Mucosa of stomach (tissue), 1 donor: Measurements from ENCODE around the gene STK4.

Experiments used
- H3K27me3 ChIP-seq: one replicate; pipeline ENCODE4 v1.7.0; 2013; ENCODE audit warnings: mild to moderate bottlenecking, low read length; ENCODE audit not compliant: control insufficient read depth, insufficient read depth
- H3K36me3 ChIP-seq: one replicate; pipeline ENCODE4 v1.7.0; 2013; ENCODE audit warnings: low read length; ENCODE audit not compliant: control insufficient read depth, insufficient read depth
- H3K4me1 ChIP-seq: one replicate; pipeline ENCODE4 v1.7.0; 2013; ENCODE audit warnings: mild to moderate bottlenecking, low read length; ENCODE audit not compliant: control insufficient read depth, insufficient read depth
- H3K4me3 ChIP-seq: one replicate; pipeline ENCODE4 v1.7.0; 2013; ENCODE audit warnings: low read length
- H3K9ac ChIP-seq: one replicate; pipeline ENCODE4 v1.7.0; 2013; ENCODE audit warnings: mild to moderate bottlenecking, low read length, moderate library complexity
- H3K9me3 ChIP-seq: one replicate; pipeline ENCODE4 v1.7.0; 2013; ENCODE audit warnings: mild to moderate bottlenecking, low read length, moderate library complexity; ENCODE audit not compliant: control insufficient read depth
- donor health status: Pancreatic carcinoma.

The STK4 gene

DNA sequence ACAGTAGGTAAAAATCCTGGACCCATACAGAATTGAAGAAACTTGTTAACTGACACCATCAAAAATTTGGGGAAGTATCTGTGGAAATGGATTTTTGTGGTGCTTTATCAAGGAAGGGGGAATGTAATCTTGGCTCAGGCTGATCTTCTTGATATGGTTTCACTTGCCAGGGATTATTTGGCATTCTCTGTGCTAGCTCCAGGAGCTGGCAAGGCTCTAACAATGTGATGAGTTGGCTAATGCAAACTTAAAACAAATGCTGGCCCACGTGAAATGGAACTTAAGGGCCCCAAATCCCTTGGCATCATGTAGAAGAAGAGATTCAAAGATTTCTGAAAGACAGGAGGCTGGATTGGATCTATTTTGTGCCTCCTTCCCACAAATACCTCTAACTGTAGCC, 121.5 kb downstream of the STK4 start:
- H3K4me1 ChIP-seq = no peaks in the 10 kb centered on the region
- no peaks in the 10 kb centered on the region for H3K27me3 ChIP-seq
- no peak overlapping the region for H3K4me3 ChIP-seq
- H3K9ac ChIP-seq = no peak overlapping the region
- H3K36me3 ChIP-seq = no peaks in the 10 kb centered on the region
- H3K9me3 ChIP-seq = no peaks in the 10 kb centered on the region

- H3K27me3 ChIP-seq = no peaks in the 10 kb centered on the region
- no peak overlapping the region for H3K9ac ChIP-seq
- no peaks in the 10 kb centered on the region for H3K9me3 ChIP-seq
- H3K4me1 ChIP-seq = no peaks in the 10 kb centered on the region
- H3K36me3 ChIP-seq = no peaks in the 10 kb centered on the region
- no peak overlapping the region for H3K4me3 ChIP-seq
These were observed 121.9 kb downstream of the STK4 start for GRCh38 chr20:45088247-45088646.

GRCh38 chr20:45090481-45090880, 124.2 kb downstream of the STK4 start:
- Histone ChIP-seq H3K4me1 (no peaks in the 10 kb centered on the region), H3K9me3 (no peaks in the 10 kb centered on the region), H3K36me3 (no peaks in the 10 kb centered on the region), H3K9ac (no peak overlapping the region), H3K27me3 (no peaks in the 10 kb centered on the region), H3K4me3 (no peak overlapping the region)

- peaks cover 6% of the 10 kb centered on the region for H3K27me3 ChIP-seq
- no peaks in the 10 kb centered on the region for H3K9me3 ChIP-seq
- H3K4me1 ChIP-seq = no peaks in the 10 kb centered on the region
- no peaks in the 10 kb centered on the region for H3K36me3 ChIP-seq
- H3K9ac ChIP-seq = no peak overlapping the region
- no peak overlapping the region for H3K4me3 ChIP-seq
These were observed 125.1 kb downstream of the STK4 start for GRCh38 chr20:45091366-45091765.

DNA sequence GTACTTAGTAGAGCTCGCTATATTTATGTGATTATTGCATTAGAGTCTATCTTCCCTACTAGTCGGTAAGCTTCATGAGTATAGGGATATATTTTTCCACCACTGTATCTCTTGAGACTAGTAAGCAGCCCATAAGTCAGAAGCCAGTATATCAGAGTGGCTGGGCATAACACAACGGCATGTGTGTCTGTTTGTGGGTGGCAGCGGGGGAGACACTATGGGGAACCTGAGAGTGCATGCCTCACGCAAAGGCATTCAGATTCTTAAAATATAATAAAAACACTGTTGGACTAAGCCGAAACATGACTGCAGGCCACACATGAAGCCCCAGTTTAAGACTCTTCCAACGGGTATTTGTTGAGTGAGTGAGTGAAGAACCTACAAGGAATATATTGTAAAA, 126.6 kb downstream of the STK4 start:
- H3K4me3 ChIP-seq = no peak overlapping the region
- H3K9me3 ChIP-seq = no peaks in the 10 kb centered on the region
- H3K4me1 ChIP-seq = peaks cover under 1% of the 10 kb centered on the region
- H3K9ac ChIP-seq = no peak overlapping the region
- H3K27me3 ChIP-seq = peaks cover 21% of the 10 kb centered on the region
- no peaks in the 10 kb centered on the region for H3K36me3 ChIP-seq

GRCh38 chr20:45094201-45094600, 127.9 kb downstream of the STK4 start:
- Histone ChIP-seq H3K4me1 (peaks cover 5% of the 10 kb centered on the region), H3K27me3 (peaks cover 34% of the 10 kb centered on the region), H3K4me3 (no peak overlapping the region), H3K9ac (no peak overlapping the region), H3K9me3 (no peaks in the 10 kb centered on the region), H3K36me3 (no peaks in the 10 kb centered on the region)

- Histone ChIP-seq H3K27me3 (peaks cover 41% of the 10 kb centered on the region), H3K9ac (no peak overlapping the region), H3K4me1 (peaks cover 5% of the 10 kb centered on the region), H3K36me3 (no peaks in the 10 kb centered on the region), H3K9me3 (no peaks in the 10 kb centered on the region), H3K4me3 (no peak overlapping the region)
These were observed 128.7 kb downstream of the STK4 start for GRCh38 chr20:45094864-45095574.

GRCh38 chr20:45095805-45096238, 129.5 kb downstream of the STK4 start:
- H3K9ac ChIP-seq = no peak overlapping the region
- no peak overlapping the region for H3K4me3 ChIP-seq
- H3K4me1 ChIP-seq = peaks cover 5% of the 10 kb centered on the region
- H3K27me3 ChIP-seq = peaks cover 49% of the 10 kb centered on the region
- no peaks in the 10 kb centered on the region for H3K9me3 ChIP-seq
- H3K36me3 ChIP-seq = no peaks in the 10 kb centered on the region

GRCh38 chr20:45096781-45097180, 130.5 kb downstream of the STK4 start:
- Histone ChIP-seq H3K27me3 (peaks cover 57% of the 10 kb centered on the region), H3K9ac (no peak overlapping the region), H3K36me3 (no peaks in the 10 kb centered on the region), H3K9me3 (no peaks in the 10 kb centered on the region), H3K4me3 (no peak overlapping the region), H3K4me1 (peaks cover 5% of the 10 kb centered on the region)

DNA sequence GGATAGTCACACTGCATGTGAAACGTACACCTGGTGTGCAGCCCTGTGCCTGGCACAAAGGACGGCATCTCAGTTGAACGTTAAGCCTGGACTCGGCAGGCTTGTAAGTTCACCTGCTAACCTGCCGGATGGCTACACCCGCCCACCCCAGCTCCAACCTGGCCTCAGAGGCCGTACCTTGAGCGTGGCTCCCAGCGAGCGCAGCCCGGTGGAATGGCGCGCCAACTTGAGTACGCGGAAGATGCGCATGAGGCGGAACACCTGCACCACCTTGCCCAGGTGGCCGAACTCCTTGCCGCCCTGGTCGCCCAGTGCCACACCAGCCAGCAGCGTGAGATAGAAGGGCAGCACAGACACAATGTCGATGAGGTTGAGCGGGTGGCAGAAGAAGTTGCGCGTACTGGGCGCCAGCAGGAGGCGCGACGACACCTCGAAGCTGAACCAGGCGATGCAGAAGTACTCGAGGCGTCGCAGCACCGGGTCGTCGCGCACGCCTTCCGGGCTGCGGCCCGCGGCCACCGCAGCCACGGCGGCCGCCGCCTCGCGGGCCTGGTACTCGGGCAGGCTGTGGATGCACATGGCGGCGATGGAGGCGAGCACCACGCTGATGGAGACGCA, 131.3 kb downstream of the STK4 start:
- Histone ChIP-seq H3K4me1 (peaks cover 5% of the 10 kb centered on the region), H3K36me3 (no peaks in the 10 kb centered on the region), H3K4me3 (no peak overlapping the region), H3K27me3 (peaks cover 57% of the 10 kb centered on the region), H3K9me3 (no peaks in the 10 kb centered on the region), H3K9ac (no peak overlapping the region)

DNA sequence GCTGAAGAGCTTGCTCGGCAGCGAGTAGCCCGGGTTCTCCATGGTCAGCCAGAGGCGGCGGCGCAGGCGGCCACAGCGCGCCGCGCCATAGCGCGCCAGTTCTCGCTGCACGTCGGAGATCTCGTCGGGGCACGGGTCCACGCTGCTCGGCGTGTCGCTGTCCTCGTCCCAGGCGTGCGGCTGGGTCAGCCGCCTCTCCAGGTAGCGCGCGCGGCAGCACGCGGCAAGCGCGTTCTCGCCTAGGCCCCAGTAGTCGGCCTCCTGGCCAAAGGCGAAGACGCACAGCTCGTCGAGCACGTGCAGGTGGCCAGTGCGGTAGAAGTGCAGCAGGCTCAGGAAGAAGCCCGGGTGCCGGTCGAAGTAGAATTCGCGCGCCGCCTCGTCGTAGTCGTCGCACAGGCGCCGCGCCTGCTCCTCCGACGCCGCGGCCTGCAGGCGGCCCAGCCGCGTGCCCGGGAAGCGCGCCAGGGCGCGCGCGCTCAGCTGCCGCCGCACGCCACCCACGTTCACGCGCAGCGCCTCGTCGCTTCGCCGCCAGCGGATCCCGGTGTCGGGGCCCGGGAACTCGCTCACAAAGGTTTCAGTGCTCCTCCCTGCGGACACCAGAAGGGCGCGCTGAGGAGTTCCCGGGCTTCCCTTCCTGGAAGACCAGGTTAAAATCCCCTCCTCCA, 131.9 kb downstream of the STK4 start:
- Histone ChIP-seq H3K27me3 (peaks cover 57% of the 10 kb centered on the region), H3K4me3 (no peak overlapping the region), H3K4me1 (peaks cover 5% of the 10 kb centered on the region)

DNA sequence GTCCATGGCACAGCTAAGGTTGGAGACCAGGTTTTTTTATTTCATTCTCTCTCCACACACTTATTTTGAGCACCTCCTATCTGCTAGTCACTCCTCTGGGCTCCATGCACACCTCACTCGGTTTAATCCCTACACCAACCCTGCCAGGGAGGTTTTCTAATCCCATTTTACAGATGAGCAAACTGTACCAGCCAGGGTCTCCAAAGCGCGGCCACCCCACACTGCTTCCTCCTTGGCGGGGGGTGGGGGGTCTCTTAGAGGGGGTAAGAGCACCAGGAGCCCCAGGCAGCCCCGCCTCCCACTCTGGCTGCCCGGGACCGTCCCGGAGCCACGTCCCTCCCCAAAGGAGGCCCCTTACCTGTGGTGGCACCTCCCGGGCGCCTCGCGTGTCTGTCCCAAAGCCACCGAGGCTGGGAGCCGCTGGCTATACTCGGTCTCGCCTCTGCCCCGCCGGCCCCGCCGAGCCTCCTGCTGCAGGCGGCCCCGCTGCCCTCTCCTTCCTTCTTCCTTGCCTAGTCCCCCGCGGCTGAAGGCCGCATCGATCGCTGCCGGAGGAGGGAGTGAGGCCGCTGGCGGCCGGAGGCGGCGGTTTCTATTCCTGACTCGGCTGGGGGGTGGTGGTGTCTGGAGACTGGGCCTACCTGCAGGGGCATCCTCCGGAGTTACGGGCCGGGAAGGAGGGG, 134.4 kb downstream of the STK4 start, which contains the start of gene KCNS1:
Gene KCNS1, minus strand, starts transcription at position 565 of the 683 bp plus-strand sequence. CDS start 1,891 bp downstream, outside the sequence.
- no peaks in the 10 kb centered on the region for H3K36me3 ChIP-seq
- no peak within 1 kb of the TSS for H3K9ac ChIP-seq
- H3K4me1 ChIP-seq = peaks cover 5% of the 10 kb centered on the region
- H3K9me3 ChIP-seq = no peaks in the 10 kb centered on the region
- peaks cover 57% of the 10 kb centered on the region for H3K27me3 ChIP-seq
- H3K4me3 ChIP-seq = no peak within 1 kb of the TSS

More for the DNA sequence above, 131.9 kb downstream of the STK4 start:
- Histone ChIP-seq H3K9ac (no peak overlapping the region), H3K36me3 (no peaks in the 10 kb centered on the region), H3K9me3 (no peaks in the 10 kb centered on the region)
